Kidney capillary endothelial cell (primary cell): ENCODE data around the gene RAD23B.

Experiments
- DNase-seq: peaks from one replicate; pipeline ENCODE4 v3.0.0-alpha.2; 2018; ENCODE audit warnings: low spot score

RAD23B gene

GRCh38 chr9:107334103-107334776, 51.2 kb downstream of the RAD23B start:
- no peak for DNase-seq

GRCh38 chr9:107335331-107335730, 52.3 kb downstream of the RAD23B start:
- no peak for DNase-seq

- no peak for DNase-seq
These were observed 53.8 kb downstream of the RAD23B start for GRCh38 chr9:107336718-107337360.

- DNase-seq = no peak
These were observed 54.9 kb downstream of the RAD23B start for GRCh38 chr9:107337676-107338590.

GRCh38 chr9:107338911-107339659, 56.0 kb downstream of the RAD23B start:
- no peak for DNase-seq

GRCh38 chr9:107340920-107341632, 58.0 kb downstream of the RAD23B start:
- peak; percentile 46 for DNase-seq

GRCh38 chr9:107342476-107343161, 59.5 kb downstream of the RAD23B start:
- DNase-seq = no peak

- no peak for DNase-seq
These were observed 62.2 kb downstream of the RAD23B start for GRCh38 chr9:107345327-107345726.

- DNase-seq = no peak
These were observed 65.8 kb downstream of the RAD23B start for GRCh38 chr9:107348836-107349235.

GRCh38 chr9:107350443-107350842, 67.4 kb downstream of the RAD23B start:
- DNase-seq = no peak

GRCh38 chr9:107351382-107352045, 68.4 kb downstream of the RAD23B start:
- no peak for DNase-seq

GRCh38 chr9:107355394-107355793, 72.3 kb downstream of the RAD23B start:
- DNase-seq = no peak

- no peak for DNase-seq
These were observed 75.9 kb downstream of the RAD23B start for GRCh38 chr9:107358986-107359385.

- no peak for DNase-seq
These were observed 77.0 kb downstream of the RAD23B start for GRCh38 chr9:107360098-107360497.

- DNase-seq = no peak
These were observed 78.7 kb downstream of the RAD23B start for GRCh38 chr9:107361816-107362215.

- DNase-seq = no peak
These were observed 80.6 kb downstream of the RAD23B start for GRCh38 chr9:107363516-107364152.

- DNase-seq = no peak
These were observed 84.8 kb downstream of the RAD23B start for GRCh38 chr9:107367727-107368502.

- no peak for DNase-seq
These were observed 85.6 kb downstream of the RAD23B start for GRCh38 chr9:107368696-107369095.

- no peak for DNase-seq
These were observed 90.7 kb downstream of the RAD23B start for GRCh38 chr9:107373809-107374208.
